ENCODE data around the gene KRTAP5-8. TPM values are rescaled to one million over a fixed set of nuclear protein-coding genes. Genes with fewer than 3 reads are reported as not detected.
"Not testable (repeated sequence)": the region's sequence is repeated elsewhere in the genome, so short reads cannot be mapped to it uniquely, and the experiment has no call there.

KRTAP5-8 gene
- total RNA-seq, 6 experiments from 2014 or later, result 0.24 TPM; not detected in 5

DNA sequence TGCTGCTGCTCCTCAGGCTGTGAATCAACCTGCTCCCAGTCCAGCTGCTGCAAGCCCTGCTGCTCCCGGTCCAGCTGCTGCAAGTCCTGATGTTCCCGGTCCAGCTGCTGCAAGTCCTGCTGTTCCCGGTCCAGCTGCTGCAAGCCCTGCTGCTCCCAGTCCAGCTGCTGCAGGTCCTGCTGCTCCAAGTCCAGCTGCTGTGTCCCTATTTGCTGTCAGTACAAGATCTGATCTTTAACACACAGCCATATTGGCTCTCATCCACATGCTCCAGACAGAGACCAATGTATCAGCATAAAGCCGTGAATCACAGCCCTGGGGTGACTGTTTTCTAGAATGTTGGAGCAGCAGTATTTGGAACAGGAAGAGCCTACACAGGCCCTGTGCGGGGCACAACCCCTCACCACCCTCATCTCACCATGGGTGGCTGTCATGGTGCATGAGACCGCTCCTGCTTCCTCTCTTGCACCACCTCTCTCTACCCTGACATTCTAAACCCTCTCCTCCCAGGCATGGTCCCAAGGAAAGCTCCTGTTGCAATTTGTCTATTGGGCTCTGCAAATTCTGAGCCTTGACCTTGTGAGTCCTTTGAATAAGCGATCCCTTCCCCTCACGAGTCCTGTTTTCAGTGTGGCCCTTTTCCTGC is 31.0 kb downstream of the KRTAP5-8 start:
- Histone ChIP-seq H3K4me1 (no peaks in the 10 kb centered on the region), H3K27ac (no peak overlapping the region), H3K36me3 (no peaks in the 10 kb centered on the region), H3K27me3 (no peaks in the 10 kb centered on the region), H3K9me3 (no peaks in the 10 kb centered on the region), H3K4me3 (no peak overlapping the region)
- intact Hi-C loops (cut with DNase I), result no loop called here
- DNase-seq, result no peak
- ATAC-seq, result peak in 2 of 4 donors; percentile 9 to 47
- 63% methylated on average over 3 of the region's 8 CpGs for WGBS (ENCODE audit: insufficient coverage, low coverage, low lambda C conversion rate, missing lambda C conversion rate)
- TF ChIP-seq, protein P1, sequence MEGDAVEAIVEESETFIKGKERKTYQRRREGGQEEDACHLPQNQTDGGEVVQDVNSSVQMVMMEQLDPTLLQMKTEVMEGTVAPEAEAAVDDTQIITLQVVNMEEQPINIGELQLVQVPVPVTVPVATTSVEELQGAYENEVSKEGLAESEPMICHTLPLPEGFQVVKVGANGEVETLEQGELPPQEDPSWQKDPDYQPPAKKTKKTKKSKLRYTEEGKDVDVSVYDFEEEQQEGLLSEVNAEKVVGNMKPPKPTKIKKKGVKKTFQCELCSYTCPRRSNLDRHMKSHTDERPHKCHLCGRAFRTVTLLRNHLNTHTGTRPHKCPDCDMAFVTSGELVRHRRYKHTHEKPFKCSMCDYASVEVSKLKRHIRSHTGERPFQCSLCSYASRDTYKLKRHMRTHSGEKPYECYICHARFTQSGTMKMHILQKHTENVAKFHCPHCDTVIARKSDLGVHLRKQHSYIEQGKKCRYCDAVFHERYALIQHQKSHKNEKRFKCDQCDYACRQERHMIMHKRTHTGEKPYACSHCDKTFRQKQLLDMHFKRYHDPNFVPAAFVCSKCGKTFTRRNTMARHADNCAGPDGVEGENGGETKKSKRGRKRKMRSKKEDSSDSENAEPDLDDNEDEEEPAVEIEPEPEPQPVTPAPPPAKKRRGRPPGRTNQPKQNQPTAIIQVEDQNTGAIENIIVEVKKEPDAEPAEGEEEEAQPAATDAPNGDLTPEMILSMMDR (IDR thresholded peaks at IDR 0.05), result no peak
- no peak for TF ChIP-seq POLR2A (IDR thresholded peaks at IDR 0.05)

DNA sequence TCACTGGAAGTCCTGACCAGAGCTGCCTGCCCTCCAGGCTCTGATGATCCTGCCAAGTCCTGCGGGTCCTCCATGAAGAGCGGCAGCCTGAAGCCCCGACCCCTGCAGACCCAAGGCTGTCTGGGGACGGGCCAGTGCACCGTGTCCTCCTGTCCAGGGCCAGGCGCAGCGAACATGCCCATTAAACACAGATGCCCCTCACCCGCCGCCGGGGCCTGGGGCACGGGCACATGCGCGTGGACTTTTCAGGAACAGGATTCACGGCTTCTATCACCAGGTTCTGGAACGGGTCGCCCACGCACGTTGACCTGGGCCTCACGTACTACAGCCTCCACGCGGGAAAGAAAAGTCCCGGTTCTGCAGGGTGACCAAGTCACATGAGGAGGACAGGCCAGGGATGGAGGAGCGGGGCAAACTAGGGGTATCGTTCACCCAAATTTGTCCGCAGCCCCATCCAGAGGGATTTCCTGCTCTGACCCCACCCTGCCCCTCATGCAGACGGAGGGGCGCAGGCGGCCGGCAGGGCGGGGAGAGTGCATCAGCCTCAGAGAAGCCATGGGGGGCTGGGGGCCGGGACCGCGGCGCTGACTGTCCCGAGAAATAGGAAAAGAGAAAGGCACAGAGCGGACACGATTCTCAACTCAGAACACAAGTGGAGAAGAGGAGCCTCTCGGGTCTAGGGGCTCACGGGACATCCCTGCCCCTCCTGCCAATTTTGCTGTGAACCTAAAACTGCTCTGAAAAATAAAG is 33.5 kb downstream of the KRTAP5-8 start:
- H3K4me3 ChIP-seq; H3K4me1 ChIP-seq; H3K27me3 ChIP-seq; DNase-seq; H3K27ac ChIP-seq; H3K36me3 ChIP-seq; ATAC-seq; intact Hi-C loops (cut with DNase I); H3K9me3 ChIP-seq: not testable (repeated sequence)
- 68% methylated on average over 12 of the region's 39 CpGs for WGBS (ENCODE audit: insufficient coverage, low coverage, low lambda C conversion rate, missing lambda C conversion rate)

DNA sequence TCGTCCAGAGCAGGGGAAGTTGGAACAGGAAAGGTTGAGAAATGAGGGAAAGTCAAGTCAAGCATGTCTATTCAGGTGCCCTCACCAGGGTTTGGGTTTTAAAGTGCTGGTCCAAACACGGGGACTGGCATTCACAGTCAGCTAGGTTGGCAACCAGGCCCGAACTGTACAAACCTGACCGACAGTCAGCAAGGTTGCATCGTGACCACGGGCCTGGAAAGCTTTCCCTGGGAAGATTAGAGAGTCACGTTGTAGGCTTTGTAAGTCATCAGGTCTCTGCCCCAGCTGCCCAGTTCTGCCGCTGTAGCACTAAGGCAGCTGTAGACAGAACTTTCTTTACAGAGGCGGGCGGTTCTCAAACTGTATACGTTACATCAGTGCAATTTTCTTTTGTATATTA is 35.0 kb downstream of the KRTAP5-8 start:
- Histone ChIP-seq H3K27me3 (no peaks in the 10 kb centered on the region), H3K9me3 (no peaks in the 10 kb centered on the region), H3K4me3 (no peak overlapping the region), H3K27ac (no peak overlapping the region), H3K36me3 (no peaks in the 10 kb centered on the region), H3K4me1 (no peaks in the 10 kb centered on the region)
- TF ChIP-seq, protein P1 (IDR thresholded peaks at IDR 0.05), result no peak
- TF ChIP-seq POLR2A (IDR thresholded peaks at IDR 0.05), result no peak
- ATAC-seq (no peak), DNase-seq (no peak)
- intact Hi-C loops (cut with DNase I), result no loop called here
- 79% methylated on average over 5 of the region's 11 CpGs for WGBS (ENCODE audit: insufficient coverage, low coverage, low lambda C conversion rate, missing lambda C conversion rate)

DNA sequence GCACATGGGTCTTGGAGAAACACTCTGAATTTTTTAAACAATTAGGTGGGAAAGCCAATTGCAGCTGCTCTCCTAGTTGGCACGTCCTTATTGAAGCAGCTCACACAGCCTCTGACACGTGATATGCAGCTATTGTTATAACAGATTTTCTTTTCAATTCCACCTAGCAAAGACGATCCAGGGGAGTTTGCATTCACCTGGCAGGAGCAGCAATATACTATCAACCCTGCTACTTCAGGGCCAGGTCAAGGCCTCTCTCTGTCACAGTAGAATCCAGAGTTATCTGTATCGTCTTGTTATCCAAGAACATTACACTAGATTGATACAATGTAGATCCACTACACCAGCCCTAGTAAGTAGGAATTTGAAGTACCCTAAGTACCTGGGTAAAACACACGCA is 36.6 kb downstream of the KRTAP5-8 start:
- no peak for ATAC-seq
- H3K27me3 ChIP-seq, result no peaks in the 10 kb centered on the region
- no peaks in the 10 kb centered on the region for H3K4me1 ChIP-seq
- H3K36me3 ChIP-seq, result no peaks in the 10 kb centered on the region
- no peaks in the 10 kb centered on the region for H3K9me3 ChIP-seq
- TF ChIP-seq, protein P1 (IDR thresholded peaks at IDR 0.05), result no peak
- no peak for TF ChIP-seq POLR2A (IDR thresholded peaks at IDR 0.05)
- H3K27ac ChIP-seq, result no peak overlapping the region
- no peak for DNase-seq
- intact Hi-C loops (cut with DNase I), result no loop called here
- H3K4me3 ChIP-seq, result no peak overlapping the region
- 82% methylated on average over 5 of the region's 5 CpGs for WGBS (ENCODE audit: insufficient coverage, low coverage, low lambda C conversion rate, missing lambda C conversion rate)

DNA sequence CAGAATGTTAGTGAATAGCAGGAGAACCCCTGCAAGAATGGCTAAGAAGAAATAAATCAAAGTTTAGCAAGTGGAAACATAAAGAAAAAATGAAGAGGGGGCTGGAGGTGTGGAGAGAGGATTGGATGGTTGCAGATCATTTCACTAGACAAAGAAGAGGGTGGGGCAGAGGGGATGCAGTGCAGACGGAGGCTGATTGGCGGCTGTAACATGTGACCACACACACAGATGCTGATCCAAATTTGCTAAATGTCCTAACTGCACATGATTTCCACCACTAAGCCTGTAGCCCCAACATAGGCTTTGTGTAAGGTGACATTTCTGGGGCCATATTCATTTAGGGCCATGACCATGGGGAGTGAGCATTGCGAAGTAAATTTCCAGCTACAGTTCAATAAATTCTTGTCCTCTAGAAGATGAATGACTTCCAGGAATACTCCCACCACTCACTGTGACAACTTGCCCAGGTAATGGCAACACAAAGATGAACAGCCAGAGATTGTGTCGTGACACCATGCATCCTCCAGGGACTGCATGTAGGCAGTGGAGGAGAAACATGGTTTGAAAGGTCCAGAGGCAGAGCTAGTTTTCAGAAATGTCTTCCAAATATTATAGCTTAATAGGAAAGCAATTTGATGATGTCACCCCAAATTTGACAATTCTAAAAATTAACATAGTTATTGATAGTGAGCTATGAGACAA is 38.0 kb downstream of the KRTAP5-8 start:
- peaks cover 0 to 5% (median 0%) of the 10 kb centered on the region in 4 donors for H3K4me1 ChIP-seq
- H3K4me3 ChIP-seq, result no peak overlapping the region
- WGBS (ENCODE audit: insufficient coverage, low coverage, low lambda C conversion rate, missing lambda C conversion rate), result 60% methylated on average over 4 of the region's 4 CpGs
- H3K9me3 ChIP-seq, result no peaks in the 10 kb centered on the region
- intact Hi-C loops (cut with DNase I), result no loop called here
- H3K27me3 ChIP-seq, result no peaks in the 10 kb centered on the region
- TF ChIP-seq, protein P1 (IDR thresholded peaks at IDR 0.05), result no peak
- TF ChIP-seq POLR2A (IDR thresholded peaks at IDR 0.05), result no peak
- no peak for DNase-seq
- no peaks in the 10 kb centered on the region for H3K36me3 ChIP-seq
- no peak overlapping the region for H3K27ac ChIP-seq
- ATAC-seq, result no peak

DNA sequence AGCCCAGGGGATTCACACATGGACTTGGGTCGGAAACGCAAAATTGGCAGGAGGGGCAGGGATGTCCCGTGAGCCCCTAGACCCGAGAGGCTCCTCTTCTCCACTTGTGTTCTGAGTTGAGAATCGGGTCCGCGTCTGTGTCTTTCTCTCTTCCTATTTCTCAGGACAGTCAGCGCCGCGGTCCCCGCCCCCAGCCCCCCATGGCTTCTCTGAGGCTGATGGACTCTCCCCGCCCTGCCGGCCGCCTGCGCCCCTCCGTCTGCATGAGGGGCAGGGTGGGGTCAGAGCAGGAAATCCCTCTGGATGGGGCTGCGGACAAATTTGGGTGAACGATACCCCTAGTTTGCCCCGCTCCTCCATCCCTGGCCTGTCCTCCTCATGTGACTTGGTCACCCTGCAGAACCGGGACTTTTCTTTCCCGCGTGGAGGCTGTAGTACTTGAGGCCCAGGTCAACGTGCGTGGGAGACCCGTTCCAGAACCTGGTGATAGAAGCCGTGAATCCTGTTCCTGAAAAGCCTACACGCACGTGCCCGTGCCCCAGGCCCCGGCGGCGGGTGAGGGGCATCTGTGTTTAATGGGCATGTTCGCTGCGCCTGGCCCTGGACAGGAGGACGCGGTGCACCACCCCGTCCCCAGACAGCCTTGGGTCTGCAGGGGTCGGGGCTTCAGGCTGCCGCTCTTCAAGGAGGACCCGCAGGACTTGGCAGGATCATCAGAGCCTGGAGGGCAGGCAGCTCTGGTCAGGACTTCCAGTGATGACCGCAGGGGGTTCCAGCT is 39.1 kb downstream of the KRTAP5-8 start:
- H3K36me3 ChIP-seq; intact Hi-C loops (cut with DNase I); ATAC-seq; H3K9me3 ChIP-seq; DNase-seq; H3K4me1 ChIP-seq; H3K27me3 ChIP-seq; H3K4me3 ChIP-seq; H3K27ac ChIP-seq: not testable (repeated sequence)
- 67% methylated on average over 3 of the region's 41 CpGs for WGBS (ENCODE audit: insufficient coverage, low coverage, low lambda C conversion rate, missing lambda C conversion rate)

Measured in right lobe of liver (tissue), 6 donors.